ENCODE measurements around the gene IFT20. TPM values are rescaled to one million over a fixed set of nuclear protein-coding genes. Genes with fewer than 3 reads are reported as not detected.

The IFT20 gene
- total RNA-seq, 1 donor from 2014 or later, result 63.7 TPM

DNA sequence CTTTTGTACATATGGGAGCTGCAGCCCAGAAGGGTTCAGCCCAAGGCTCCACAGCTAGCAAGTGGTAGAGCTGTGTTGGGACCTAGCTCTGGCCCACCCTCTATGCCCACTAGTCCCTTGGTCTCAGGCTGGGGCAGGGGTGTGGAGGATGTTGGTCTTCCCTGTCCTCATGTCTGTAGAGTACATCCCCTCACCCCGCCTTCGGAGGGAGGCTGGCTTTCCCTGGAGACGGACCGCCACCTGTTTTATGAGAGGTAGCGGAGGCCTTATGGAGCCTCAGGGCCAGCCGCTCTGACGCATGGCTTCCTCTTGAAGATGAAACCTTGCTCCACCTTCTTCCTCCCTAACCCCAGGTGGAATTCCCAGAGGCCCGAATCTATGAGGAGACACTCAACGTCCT, 8.7 kb upstream of the IFT20 start:
- DNase-seq (ENCODE audit: low spot score), result no peak
- Mint-ChIP-seq H3K27me3 (ENCODE audit: low read depth) (no peaks in the 10 kb centered on the region), H3K9me3 (ENCODE audit: low read depth) (no peaks in the 10 kb centered on the region), H3K4me1 (ENCODE audit: low read depth) (peaks cover 35% of the 10 kb centered on the region), H3K4me3 (ENCODE audit: unreplicated experiment) (no peak overlapping the region), H3K27ac (ENCODE audit: unreplicated experiment) (no peak overlapping the region), H3K36me3 (ENCODE audit: low read depth) (peaks cover 33% of the 10 kb centered on the region)
- TF ChIP-seq, protein P1, sequence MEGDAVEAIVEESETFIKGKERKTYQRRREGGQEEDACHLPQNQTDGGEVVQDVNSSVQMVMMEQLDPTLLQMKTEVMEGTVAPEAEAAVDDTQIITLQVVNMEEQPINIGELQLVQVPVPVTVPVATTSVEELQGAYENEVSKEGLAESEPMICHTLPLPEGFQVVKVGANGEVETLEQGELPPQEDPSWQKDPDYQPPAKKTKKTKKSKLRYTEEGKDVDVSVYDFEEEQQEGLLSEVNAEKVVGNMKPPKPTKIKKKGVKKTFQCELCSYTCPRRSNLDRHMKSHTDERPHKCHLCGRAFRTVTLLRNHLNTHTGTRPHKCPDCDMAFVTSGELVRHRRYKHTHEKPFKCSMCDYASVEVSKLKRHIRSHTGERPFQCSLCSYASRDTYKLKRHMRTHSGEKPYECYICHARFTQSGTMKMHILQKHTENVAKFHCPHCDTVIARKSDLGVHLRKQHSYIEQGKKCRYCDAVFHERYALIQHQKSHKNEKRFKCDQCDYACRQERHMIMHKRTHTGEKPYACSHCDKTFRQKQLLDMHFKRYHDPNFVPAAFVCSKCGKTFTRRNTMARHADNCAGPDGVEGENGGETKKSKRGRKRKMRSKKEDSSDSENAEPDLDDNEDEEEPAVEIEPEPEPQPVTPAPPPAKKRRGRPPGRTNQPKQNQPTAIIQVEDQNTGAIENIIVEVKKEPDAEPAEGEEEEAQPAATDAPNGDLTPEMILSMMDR (IDR thresholded peaks at IDR 0.05), result no peak

DNA sequence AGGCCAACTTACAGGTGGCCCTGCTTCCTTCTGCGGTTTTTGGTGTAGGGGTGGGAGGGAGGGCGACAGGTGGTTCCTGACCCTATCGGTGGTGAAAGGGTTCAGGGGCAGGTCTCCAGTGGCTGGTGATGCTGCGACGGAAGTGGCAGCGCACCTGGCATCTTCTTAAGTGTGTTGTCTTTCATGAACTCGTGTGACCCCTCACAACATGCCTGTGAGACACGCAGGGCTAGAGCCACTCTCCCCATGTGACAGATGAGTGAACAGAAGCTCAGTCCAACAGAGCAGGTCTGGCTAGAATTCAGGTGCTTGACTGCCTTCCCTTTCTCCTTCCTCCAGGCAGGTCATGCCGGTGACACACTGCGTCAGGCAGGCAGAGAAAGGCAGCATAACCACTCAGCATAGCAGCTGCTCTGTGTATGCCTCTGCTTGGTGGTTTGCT, 8.2 kb upstream of the IFT20 start:
- Mint-ChIP-seq H3K27ac (ENCODE audit: unreplicated experiment) (no peak overlapping the region), H3K4me1 (ENCODE audit: low read depth) (peaks cover 38% of the 10 kb centered on the region), H3K4me3 (ENCODE audit: unreplicated experiment) (no peak overlapping the region), H3K27me3 (ENCODE audit: low read depth) (no peaks in the 10 kb centered on the region), H3K36me3 (ENCODE audit: low read depth) (peaks cover 35% of the 10 kb centered on the region), H3K9me3 (ENCODE audit: low read depth) (no peaks in the 10 kb centered on the region)
- DNase-seq (ENCODE audit: low spot score), result no peak
- TF ChIP-seq, protein P1 (IDR thresholded peaks at IDR 0.05), result no peak

DNA sequence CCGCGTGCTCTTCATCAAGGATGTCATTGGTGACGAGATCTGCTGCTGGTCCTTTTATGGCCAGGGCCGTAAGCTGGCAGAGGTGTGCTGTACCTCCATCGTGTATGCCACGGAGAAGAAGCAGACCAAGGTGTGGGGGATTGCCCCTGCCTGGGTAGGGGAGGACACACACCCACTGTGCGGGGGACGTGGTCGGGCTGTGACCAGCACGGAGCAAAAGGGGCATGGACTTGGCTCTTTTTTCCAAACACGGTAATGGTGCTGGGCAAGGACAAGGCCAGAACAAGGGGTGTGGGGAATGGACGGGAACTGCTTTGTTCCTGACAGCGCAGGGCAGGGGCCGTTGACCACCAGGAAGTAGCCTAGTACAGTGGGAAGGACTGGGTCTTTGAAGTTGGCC, 7.0 kb upstream of the IFT20 start:
- no peak for DNase-seq (ENCODE audit: low spot score)
- Mint-ChIP-seq H3K4me1 (ENCODE audit: low read depth) (peaks cover 42% of the 10 kb centered on the region), H3K36me3 (ENCODE audit: low read depth) (peaks cover 29% of the 10 kb centered on the region), H3K27ac (ENCODE audit: unreplicated experiment) (no peak overlapping the region), H3K4me3 (ENCODE audit: unreplicated experiment) (no peak overlapping the region), H3K9me3 (ENCODE audit: low read depth) (no peaks in the 10 kb centered on the region), H3K27me3 (ENCODE audit: low read depth) (no peaks in the 10 kb centered on the region)
- TF ChIP-seq, protein P1 (IDR thresholded peaks at IDR 0.05), result no peak

DNA sequence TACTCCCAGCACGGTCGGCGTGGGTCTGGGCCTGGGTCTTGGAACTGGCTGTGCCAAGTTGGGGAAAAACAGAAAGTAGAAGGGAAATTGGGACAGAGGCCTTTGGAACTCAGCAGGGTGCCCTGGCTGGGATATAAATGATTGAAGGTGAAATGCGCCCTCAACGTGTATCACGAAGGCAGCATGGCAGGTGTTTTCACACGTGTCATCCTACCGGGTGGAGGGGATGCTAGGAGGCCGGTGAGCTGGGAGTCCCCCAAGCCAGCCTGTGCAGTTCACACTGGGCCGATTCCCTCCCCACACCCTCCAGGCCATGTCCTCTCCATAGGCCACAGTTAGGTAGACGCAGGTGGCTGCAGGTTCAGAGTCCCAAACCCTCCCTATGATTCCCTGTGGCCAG, 6.2 kb upstream of the IFT20 start:
- DNase-seq (ENCODE audit: low spot score), result no peak
- no peaks in the 10 kb centered on the region for H3K27me3 Mint-ChIP-seq (ENCODE audit: low read depth)
- H3K27ac Mint-ChIP-seq (ENCODE audit: unreplicated experiment), result no peak overlapping the region
- peaks cover 42% of the 10 kb centered on the region for H3K4me1 Mint-ChIP-seq (ENCODE audit: low read depth)
- H3K9me3 Mint-ChIP-seq (ENCODE audit: low read depth), result no peaks in the 10 kb centered on the region
- H3K4me3 Mint-ChIP-seq (ENCODE audit: unreplicated experiment), result no peak overlapping the region
- peaks cover 29% of the 10 kb centered on the region for H3K36me3 Mint-ChIP-seq (ENCODE audit: low read depth)
- TF ChIP-seq, protein P1 (IDR thresholded peaks at IDR 0.05), result no peak

DNA sequence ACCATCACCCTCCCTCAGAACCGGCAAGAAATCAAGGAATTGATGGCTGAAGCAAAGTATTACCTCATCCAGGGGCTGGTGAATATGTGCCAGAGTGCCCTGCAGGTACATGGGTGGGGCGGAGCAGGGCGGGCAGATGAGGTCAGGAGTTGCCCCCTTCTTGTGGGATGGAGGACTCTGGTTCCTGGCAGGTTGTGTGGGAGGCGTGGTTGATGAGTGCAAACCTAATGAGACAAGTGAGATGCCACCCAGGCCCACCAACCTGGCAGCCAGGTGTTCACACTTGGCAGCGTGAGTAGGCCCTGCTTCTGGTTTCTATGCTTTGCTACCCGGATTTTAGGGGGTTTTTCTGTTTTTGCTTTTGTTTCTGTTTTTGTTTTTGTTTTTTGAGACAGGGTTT, 5.1 kb upstream of the IFT20 start:
- no peak for DNase-seq (ENCODE audit: low spot score)
- Mint-ChIP-seq H3K9me3 (ENCODE audit: low read depth) (no peaks in the 10 kb centered on the region), H3K27ac (ENCODE audit: unreplicated experiment) (no peak overlapping the region), H3K4me3 (ENCODE audit: unreplicated experiment) (no peak overlapping the region), H3K36me3 (ENCODE audit: low read depth) (peaks cover 26% of the 10 kb centered on the region), H3K4me1 (ENCODE audit: low read depth) (peaks cover 35% of the 10 kb centered on the region), H3K27me3 (ENCODE audit: low read depth) (no peaks in the 10 kb centered on the region)
- TF ChIP-seq, protein P1 (IDR thresholded peaks at IDR 0.05), result no peak

Measured in chondrocyte (in vitro differentiated cells).